BE2C (cell line): ENCODE data around the gene SMYD1.

Source experiments
- DNase-seq: peaks from one replicate; pipeline ENCODE4 v3.0.0-alpha.2; 2020
- H3K27me3 ChIP-seq: fragments of 250-450 bp; sonication (Bioruptor Pico); 2 replicates; pipeline ENCODE4 v1.5.1; 2020; ENCODE audit warnings: mild to moderate bottlenecking
- H3K36me3 ChIP-seq: fragments of 250-450 bp; sonication (Bioruptor Pico); 2 replicates; pipeline ENCODE4 v1.5.1; 2020; ENCODE audit warnings: mild to moderate bottlenecking
- H3K4me1 ChIP-seq: fragments of 250-450 bp; sonication (Bioruptor Pico); 2 replicates; pipeline ENCODE4 v1.5.1; 2020
- H3K4me3 ChIP-seq: 2 replicates; pipeline ENCODE4 v1.5.1; 2011; ENCODE audit warnings: low read depth, low read length
- H3K9me3 ChIP-seq: fragments of 250-450 bp; sonication (Bioruptor Pico); 2 replicates; pipeline ENCODE4 v1.5.1; 2020
- CTCF ChIP-seq: IDR thresholded peaks from 2 replicates; pipeline ENCODE4 v1.5.1; 2012; ENCODE audit warnings: mild to moderate bottlenecking, low read depth, low read length

The SMYD1 gene

GRCh38 chr2:88027697-88028389 is 39.8 kb upstream of the SMYD1 start:
- Histone ChIP-seq H3K27me3 (no peaks in the 10 kb centered on the region), H3K4me1 (no peaks in the 10 kb centered on the region), H3K4me3 (no peak overlapping the region), H3K36me3 (no peaks in the 10 kb centered on the region), H3K9me3 (no peaks in the 10 kb centered on the region)
- TF ChIP-seq CTCF, result no peak
- DNase-seq, result no peak

GRCh38 chr2:88028931-88029330 is 38.7 kb upstream of the SMYD1 start:
- Histone ChIP-seq H3K4me3 (no peak overlapping the region), H3K27me3 (no peaks in the 10 kb centered on the region), H3K4me1 (no peaks in the 10 kb centered on the region), H3K9me3 (no peaks in the 10 kb centered on the region), H3K36me3 (no peaks in the 10 kb centered on the region)
- TF ChIP-seq CTCF, result no peak
- no peak for DNase-seq

GRCh38 chr2:88032070-88032702 is 35.4 kb upstream of the SMYD1 start:
- no peaks in the 10 kb centered on the region for H3K9me3 ChIP-seq
- no peaks in the 10 kb centered on the region for H3K27me3 ChIP-seq
- no peak for TF ChIP-seq CTCF
- H3K4me3 ChIP-seq, result no peak overlapping the region
- no peak for DNase-seq
- H3K4me1 ChIP-seq, result no peaks in the 10 kb centered on the region
- no peaks in the 10 kb centered on the region for H3K36me3 ChIP-seq

GRCh38 chr2:88036182-88036581 is 31.4 kb upstream of the SMYD1 start:
- no peaks in the 10 kb centered on the region for H3K36me3 ChIP-seq
- no peak for TF ChIP-seq CTCF

GRCh38 chr2:88036606-88037005 is 31.0 kb upstream of the SMYD1 start:
- no peaks in the 10 kb centered on the region for H3K4me1 ChIP-seq
- no peak for TF ChIP-seq CTCF
- no peaks in the 10 kb centered on the region for H3K9me3 ChIP-seq
- no peaks in the 10 kb centered on the region for H3K36me3 ChIP-seq
- DNase-seq, result no peak
- H3K27me3 ChIP-seq, result no peaks in the 10 kb centered on the region
- no peak overlapping the region for H3K4me3 ChIP-seq

More at GRCh38 chr2:88036182-88036581, 31.4 kb upstream of the SMYD1 start:
- no peak overlapping the region for H3K4me3 ChIP-seq
- no peak for DNase-seq
- H3K27me3 ChIP-seq, result no peaks in the 10 kb centered on the region
- no peaks in the 10 kb centered on the region for H3K4me1 ChIP-seq
- H3K9me3 ChIP-seq, result no peaks in the 10 kb centered on the region
